ENCODE data around the gene PLXNA2. TPM values are rescaled to one million over a fixed set of nuclear protein-coding genes. Genes with fewer than 3 reads are reported as not detected.

The PLXNA2 gene
- total and polyA plus RNA-seq, 2 of the 8 experiments (the other 6 are each of a cell fraction or from before 2014, with no cell fraction given), result 0.33 to 1.5 TPM

DNA sequence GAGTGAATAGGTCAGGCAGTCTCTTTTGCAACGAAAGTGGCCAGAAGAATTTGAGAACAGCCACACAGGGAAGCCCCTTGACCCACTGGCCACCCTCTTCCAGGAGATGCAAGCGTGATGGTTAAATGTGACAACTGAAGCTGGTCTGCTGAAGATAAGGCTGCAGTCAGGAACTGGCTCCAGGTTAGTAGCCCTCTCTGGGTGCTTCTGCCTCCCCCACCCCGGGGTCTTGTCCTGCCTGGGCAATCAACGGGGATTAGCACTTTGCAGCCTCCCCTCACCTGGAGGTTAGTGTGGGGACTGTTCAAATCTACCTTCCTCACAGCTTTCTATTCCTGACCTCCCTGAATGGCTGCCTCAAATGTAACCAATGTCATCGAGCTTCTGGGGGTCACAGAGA, 125.9 kb downstream of the PLXNA2 start:
- Histone ChIP-seq H3K79me1 (ENCODE audit: low read depth, low read length) (no peaks in the 10 kb centered on the region), H3K27ac (ENCODE audit: low read depth, low read length) (no peak overlapping the region), H3K18ac (ENCODE audit: extremely low read depth, low read length) (no peak overlapping the region), H2BK20ac (ENCODE audit: low read length) (no peak overlapping the region), H3K27me3 (replicated peaks in 1 of 4; ENCODE audit: control insufficient read depth in 3 of 4, extremely low read depth in 1 of 4, insufficient read depth in 3 of 4, low read length in 3 of 4) (0 out of 7 replicates have a peak, but pooled peaks cover 0 to 3% (median 0%) of the 10 kb centered on the region in 4 experiments), H2AFZ (ENCODE audit: low read length) (no peak overlapping the region), H3K4me1 (replicated peaks in 1 of 4; ENCODE audit: control insufficient read depth in 3 of 4, insufficient read depth in 4 of 4, low read length in 3 of 4) (peaks cover 0 to 7% (median 2%) of the 10 kb centered on the region in 4 experiments; a peak in 5 of 7 replicates), H2BK5ac (ENCODE audit: low read depth, low read length) (no peak overlapping the region), H4K5ac (ENCODE audit: insufficient read length, low read depth, low read length) (no peak overlapping the region), H3K14ac (ENCODE audit: insufficient read length) (no peak overlapping the region), H3K4me3 (ENCODE audit: extremely low read depth in 1 of 4, insufficient read depth in 2 of 4, low read depth in 3 of 4, low read length in 4 of 4) (no peak overlapping the region), H3K56ac (replicated peaks; ENCODE audit: insufficient read length, low read depth, low read length) (no peak overlapping the region), H3K4me2 (ENCODE audit: insufficient read depth in 1 of 2, low read depth in 2 of 2, low read length in 2 of 2) (no peak overlapping the region), H3K23ac (ENCODE audit: insufficient read length) (no peak overlapping the region), H2BK120ac (replicated peaks; ENCODE audit: low read depth, low read length) (no peak overlapping the region), H3K23me2 (ENCODE audit: low read depth, low read length) (no peaks in the 10 kb centered on the region; the same call in 1 of the 2 replicates), H3K9ac (replicated peaks in 1 of 4; ENCODE audit: extremely low read depth in 1 of 4, low read depth in 3 of 4, low read length in 3 of 4) (no peak overlapping the region), H3K9me3 (ENCODE audit: insufficient read depth in 2 of 2, low read depth in 1 of 2, low read length in 1 of 2) (no peaks in the 10 kb centered on the region), H4K91ac (replicated peaks; ENCODE audit: insufficient read length, low read length) (no peak overlapping the region), H4K8ac (ENCODE audit: extremely low read depth, insufficient read depth, low read length) (no peak overlapping the region), H3K4ac (replicated peaks; ENCODE audit: insufficient read length, low read depth, low read length) (no peak overlapping the region), H2BK15ac (ENCODE audit: low read length) (no peak overlapping the region), H4K20me1 (replicated peaks in 1 of 2; ENCODE audit: control insufficient read depth in 1 of 2, insufficient read depth in 2 of 2, low read length in 2 of 2) (no peaks in the 10 kb centered on the region), H2AK5ac (ENCODE audit: low read depth, low read length) (no peak overlapping the region), H2BK12ac (ENCODE audit: low read depth, low read length) (no peak overlapping the region), H3K79me2 (ENCODE audit: control insufficient read depth in 1 of 2, insufficient read depth in 2 of 2, low read length in 2 of 2) (no peaks in the 10 kb centered on the region), H3K36me3 (ENCODE audit: control insufficient read depth in 2 of 4, insufficient read depth in 4 of 4, low read length in 3 of 4) (no peaks in the 10 kb centered on the region)
- DNase-seq (ENCODE audit: low read depth in 1 of 2, low spot score in 2 of 2), result no peak
- FAIRE-seq, result no peak
- TF ChIP-seq BACH1 (IDR thresholded peaks at IDR 0.05; ENCODE audit: low read length) (no peak), CBX8 (IDR thresholded peaks at IDR 0.05; ENCODE audit: borderline replicate concordance, low read depth, low read length) (no peak)
- CTCF ChIA-PET (ENCODE audit: partially characterized antibody), result interaction anchor here (0.6 to 2.5 kb wide), 10 partner anchors 10 to 227 kb away, joined by 3 to 10 read pairs (median 5); no protein-coding TSS in a partner anchor
- POLR2A ChIA-PET (ENCODE audit: partially characterized antibody), result no interaction called here
- 73% methylated on average over 5 of the region's 5 CpGs; no CpG with 5 or more reads in 1 of the 2 experiments for WGBS, 2 experiments (ENCODE audit: extremely low coverage in 1 of 2, insufficient coverage in 1 of 2, insufficient read length in 1 of 2, insufficient replicate concordance in 2 of 2, low coverage in 1 of 2, low lambda C conversion rate in 2 of 2, missing lambda C conversion rate in 1 of 2)
